HepG2 (cell line): ENCODE data around the gene TM4SF1. TPM values are rescaled to one million over a fixed set of nuclear protein-coding genes. Genes with fewer than 3 reads are reported as not detected.

Experiments used
- DRAP1 ChIP-seq: IDR thresholded peaks from 2 replicates; pipeline ENCODE4 v1.6.1; 2016; ENCODE audit warnings: missing genetic modification reagents, missing compliant biosample characterization
- ELF4 ChIP-seq: sonication (generic); formaldehyde crosslinking; IDR thresholded peaks from 2 replicates; pipeline ENCODE4 v1.5.0; 2020; ENCODE audit warnings: missing genetic modification reagents, mild to moderate bottlenecking, moderate library complexity, borderline replicate concordance
- FOSL1 ChIP-seq: sonication (generic); formaldehyde crosslinking; IDR thresholded peaks from 2 replicates; pipeline ENCODE4 v1.9.0; 2021; ENCODE audit warnings: missing genetic modification reagents, borderline replicate concordance
- NFRKB ChIP-seq: fragments of 450-650 bp; IDR thresholded peaks from 2 replicates; pipeline ENCODE4 v1.6.1; 2017
- NR2C2 ChIP-seq: sonication (generic); formaldehyde crosslinking; IDR thresholded peaks from 2 replicates; pipeline ENCODE4 v1.4.0; 2020; ENCODE audit warnings: missing genetic modification reagents, mild to moderate bottlenecking, moderate library complexity, borderline replicate concordance
- RBAK ChIP-seq: sonication (generic); formaldehyde crosslinking; IDR thresholded peaks from 2 replicates; pipeline ENCODE4 v1.5.1; 2020; ENCODE audit warnings: mild to moderate bottlenecking, missing genetic modification reagents
- TBX2 ChIP-seq: sonication (generic); formaldehyde crosslinking; IDR thresholded peaks from 2 replicates; pipeline ENCODE4 v1.5.0; 2020; ENCODE audit warnings: missing genetic modification reagents, mild to moderate bottlenecking, borderline replicate concordance
- ZBTB40 ChIP-seq, 2 experiments: fragments of 450-650 bp in 1 of 2; sonication (generic) in 1 of 2; formaldehyde crosslinking in 1 of 2; IDR thresholded peaks; 2 replicates each; pipeline versions ENCODE4 v1.6.1 to v1.8.0; 2016 to 2022; ENCODE audit warnings: antibody characterized with exemption in 1 of 2, mild to moderate bottlenecking in 1 of 2, missing genetic modification reagents in 1 of 2
- ZEB1 ChIP-seq: IDR thresholded peaks from 2 replicates; pipeline ENCODE4 v1.6.1; 2012; ENCODE audit warnings: mild to moderate bottlenecking, low read depth, inconsistent platforms; ENCODE audit not compliant: insufficient replicate concordance
- ZNF263 ChIP-seq: sonication (generic); formaldehyde crosslinking; IDR thresholded peaks from 2 replicates; pipeline ENCODE4 v1.4.0; 2020; ENCODE audit warnings: missing genetic modification reagents
- ZNF280D ChIP-seq: sonication (generic); formaldehyde crosslinking; IDR thresholded peaks from 2 replicates; pipeline ENCODE4 v1.5.1; 2020; ENCODE audit warnings: mild to moderate bottlenecking, missing genetic modification reagents
- ZNF329 ChIP-seq: sonication (generic); formaldehyde crosslinking; IDR thresholded peaks from 2 replicates; pipeline ENCODE4 v1.9.0; 2021; ENCODE audit warnings: low read depth, mild to moderate bottlenecking, missing genetic modification reagents
- ZNF747 ChIP-seq: sonication (generic); formaldehyde crosslinking; IDR thresholded peaks from 2 replicates; pipeline ENCODE4 v1.8.1; 2023; ENCODE audit warnings: missing genetic modification reagents, mild to moderate bottlenecking, borderline replicate concordance
- ZNF841 ChIP-seq: sonication (generic); formaldehyde crosslinking; IDR thresholded peaks from 2 replicates; pipeline ENCODE4 v1.8.1; 2023; ENCODE audit warnings: missing genetic modification reagents, borderline replicate concordance
- polyA plus RNA-seq, 8 experiments: library from polyadenylated mRNA; depleted of rRNA in 3 of 8; stranded (reverse) in 7 of 8; unstranded in 1 of 8; fragments of >200 nt; fragmentation: Illumina TruSeq in 4 of 8; extraction: Trizol in 4 of 8; gene quantifications; 2 replicates each; pipeline versions ENCODE4 v1.2.1 to v1.2.3, GENCODE V29; 2011 to 2016; ENCODE audit warnings: low read depth in 4 of 8, missing spikeins in 1 of 8, mixed read lengths in 1 of 8; ENCODE audit not compliant: insufficient read depth in 1 of 8
- total RNA-seq, 5 experiments: library from RNA; depleted of rRNA; stranded (reverse); fragments of >200 nt; fragmentation: Illumina TruSeq; extraction: Trizol; gene quantifications; 2 replicates each; pipeline ENCODE4 v1.2.3, GENCODE V29; 2016; ENCODE audit warnings: low read depth in 1 of 5

TM4SF1 gene
- total and polyA plus RNA-seq, 2 of the 13 experiments (the other 11 are each of a cell fraction or from before 2014, with no cell fraction given), result 431 to 1,359 TPM

GRCh38 chr3:149377408-149378364, at the start of gene TM4SF1 (continued):
- TF ChIP-seq ZNF841 (CRISPR knock-in tag) (no peak), DRAP1 (CRISPR knock-in tag) (peak; percentile 100), ZNF280D (CRISPR knock-in tag) (no peak), TBX2 (CRISPR knock-in tag) (peak; percentile 80), ZNF329 (CRISPR knock-in tag) (no peak), NFRKB (no peak), ZEB1 (no peak), ZBTB40 (IDR thresholded peaks at IDR 0.05) (no peak), ZBTB40 (CRISPR knock-in tag; IDR thresholded peaks at IDR 0.05) (no peak; the same call in 1 of the 2 replicates), ZNF263 (CRISPR knock-in tag) (peak; percentile 55; the same call in 1 of the 2 replicates), ELF4 (CRISPR knock-in tag) (no peak), ZNF747 (CRISPR knock-in tag) (no peak), RBAK (CRISPR knock-in tag) (no peak), NR2C2 (CRISPR knock-in tag) (peak; percentile 42; the same call in 1 of the 2 replicates), FOSL1 (CRISPR knock-in tag) (no peak)
